Measurements from ENCODE around the gene DCLK1.

DNA sequence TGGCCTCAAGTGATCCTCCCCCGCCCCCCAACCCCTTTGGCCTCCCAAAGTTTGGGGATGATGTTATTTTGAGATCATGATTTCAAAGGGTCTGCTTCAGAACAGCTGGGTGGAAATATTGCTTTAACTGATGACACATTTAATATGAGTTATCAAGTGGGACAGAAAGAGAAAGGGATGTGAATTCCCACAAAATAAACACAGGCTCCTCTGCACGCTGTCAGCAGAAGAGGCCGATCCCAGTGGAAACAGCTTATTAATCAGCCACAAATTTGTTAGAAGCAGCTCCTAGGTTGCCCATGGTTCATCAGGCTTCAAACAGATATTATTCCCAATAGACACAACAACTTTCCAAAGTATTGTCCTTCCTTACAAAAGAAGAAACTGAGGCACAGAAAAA lies 4.7 kb downstream of the DCLK1 start:
- TF ChIP-seq, protein P1, sequence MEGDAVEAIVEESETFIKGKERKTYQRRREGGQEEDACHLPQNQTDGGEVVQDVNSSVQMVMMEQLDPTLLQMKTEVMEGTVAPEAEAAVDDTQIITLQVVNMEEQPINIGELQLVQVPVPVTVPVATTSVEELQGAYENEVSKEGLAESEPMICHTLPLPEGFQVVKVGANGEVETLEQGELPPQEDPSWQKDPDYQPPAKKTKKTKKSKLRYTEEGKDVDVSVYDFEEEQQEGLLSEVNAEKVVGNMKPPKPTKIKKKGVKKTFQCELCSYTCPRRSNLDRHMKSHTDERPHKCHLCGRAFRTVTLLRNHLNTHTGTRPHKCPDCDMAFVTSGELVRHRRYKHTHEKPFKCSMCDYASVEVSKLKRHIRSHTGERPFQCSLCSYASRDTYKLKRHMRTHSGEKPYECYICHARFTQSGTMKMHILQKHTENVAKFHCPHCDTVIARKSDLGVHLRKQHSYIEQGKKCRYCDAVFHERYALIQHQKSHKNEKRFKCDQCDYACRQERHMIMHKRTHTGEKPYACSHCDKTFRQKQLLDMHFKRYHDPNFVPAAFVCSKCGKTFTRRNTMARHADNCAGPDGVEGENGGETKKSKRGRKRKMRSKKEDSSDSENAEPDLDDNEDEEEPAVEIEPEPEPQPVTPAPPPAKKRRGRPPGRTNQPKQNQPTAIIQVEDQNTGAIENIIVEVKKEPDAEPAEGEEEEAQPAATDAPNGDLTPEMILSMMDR (IDR thresholded peaks at IDR 0.05 in 8 of 11, conservative IDR thresholded peaks at IDR 0.05 in 3 of 11) = no peak
- no peak for TF ChIP-seq POLR2AphosphoS5 (IDR thresholded peaks at IDR 0.05)

Data from spleen (tissue), 7 donors.